ENCODE measurements around the gene KCNG2.

DNA sequence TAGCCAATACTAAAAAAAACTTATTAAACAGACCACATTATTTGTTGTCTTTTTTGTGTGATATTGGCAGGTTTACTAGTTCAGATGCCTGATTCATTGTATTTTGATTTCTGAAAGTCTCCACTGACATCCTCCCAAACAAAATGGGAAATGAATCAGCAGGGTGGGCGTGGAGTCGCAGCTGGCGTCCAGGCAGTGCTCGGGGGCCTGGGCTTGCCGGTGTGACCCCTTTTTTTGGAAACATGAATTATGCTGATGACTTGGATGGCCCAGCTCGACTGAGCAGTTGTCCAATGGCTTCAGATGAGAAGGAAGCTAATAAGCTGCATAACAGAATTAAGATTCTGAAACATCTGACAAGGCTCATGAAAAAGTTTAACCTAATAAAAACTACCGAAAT lies 1.7 kb upstream of the KCNG2 start:
- TF ChIP-seq, protein P1, sequence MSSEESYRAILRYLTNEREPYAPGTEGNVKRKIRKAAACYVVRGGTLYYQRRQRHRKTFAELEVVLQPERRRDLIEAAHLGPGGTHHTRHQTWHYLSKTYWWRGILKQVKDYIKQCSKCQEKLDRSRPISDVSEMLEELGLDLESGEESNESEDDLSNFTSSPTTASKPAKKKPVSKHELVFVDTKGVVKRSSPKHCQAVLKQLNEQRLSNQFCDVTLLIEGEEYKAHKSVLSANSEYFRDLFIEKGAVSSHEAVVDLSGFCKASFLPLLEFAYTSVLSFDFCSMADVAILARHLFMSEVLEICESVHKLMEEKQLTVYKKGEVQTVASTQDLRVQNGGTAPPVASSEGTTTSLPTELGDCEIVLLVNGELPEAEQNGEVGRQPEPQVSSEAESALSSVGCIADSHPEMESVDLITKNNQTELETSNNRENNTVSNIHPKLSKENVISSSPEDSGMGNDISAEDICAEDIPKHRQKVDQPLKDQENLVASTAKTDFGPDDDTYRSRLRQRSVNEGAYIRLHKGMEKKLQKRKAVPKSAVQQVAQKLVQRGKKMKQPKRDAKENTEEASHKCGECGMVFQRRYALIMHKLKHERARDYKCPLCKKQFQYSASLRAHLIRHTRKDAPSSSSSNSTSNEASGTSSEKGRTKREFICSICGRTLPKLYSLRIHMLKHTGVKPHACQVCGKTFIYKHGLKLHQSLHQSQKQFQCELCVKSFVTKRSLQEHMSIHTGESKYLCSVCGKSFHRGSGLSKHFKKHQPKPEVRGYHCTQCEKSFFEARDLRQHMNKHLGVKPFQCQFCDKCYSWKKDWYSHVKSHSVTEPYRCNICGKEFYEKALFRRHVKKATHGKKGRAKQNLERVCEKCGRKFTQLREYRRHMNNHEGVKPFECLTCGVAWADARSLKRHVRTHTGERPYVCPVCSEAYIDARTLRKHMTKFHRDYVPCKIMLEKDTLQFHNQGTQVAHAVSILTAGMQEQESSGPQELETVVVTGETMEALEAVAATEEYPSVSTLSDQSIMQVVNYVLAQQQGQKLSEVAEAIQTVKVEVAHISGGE (CRISPR knock-in tag; IDR thresholded peaks at IDR 0.05): no peak
- TF ChIP-seq, protein P2, sequence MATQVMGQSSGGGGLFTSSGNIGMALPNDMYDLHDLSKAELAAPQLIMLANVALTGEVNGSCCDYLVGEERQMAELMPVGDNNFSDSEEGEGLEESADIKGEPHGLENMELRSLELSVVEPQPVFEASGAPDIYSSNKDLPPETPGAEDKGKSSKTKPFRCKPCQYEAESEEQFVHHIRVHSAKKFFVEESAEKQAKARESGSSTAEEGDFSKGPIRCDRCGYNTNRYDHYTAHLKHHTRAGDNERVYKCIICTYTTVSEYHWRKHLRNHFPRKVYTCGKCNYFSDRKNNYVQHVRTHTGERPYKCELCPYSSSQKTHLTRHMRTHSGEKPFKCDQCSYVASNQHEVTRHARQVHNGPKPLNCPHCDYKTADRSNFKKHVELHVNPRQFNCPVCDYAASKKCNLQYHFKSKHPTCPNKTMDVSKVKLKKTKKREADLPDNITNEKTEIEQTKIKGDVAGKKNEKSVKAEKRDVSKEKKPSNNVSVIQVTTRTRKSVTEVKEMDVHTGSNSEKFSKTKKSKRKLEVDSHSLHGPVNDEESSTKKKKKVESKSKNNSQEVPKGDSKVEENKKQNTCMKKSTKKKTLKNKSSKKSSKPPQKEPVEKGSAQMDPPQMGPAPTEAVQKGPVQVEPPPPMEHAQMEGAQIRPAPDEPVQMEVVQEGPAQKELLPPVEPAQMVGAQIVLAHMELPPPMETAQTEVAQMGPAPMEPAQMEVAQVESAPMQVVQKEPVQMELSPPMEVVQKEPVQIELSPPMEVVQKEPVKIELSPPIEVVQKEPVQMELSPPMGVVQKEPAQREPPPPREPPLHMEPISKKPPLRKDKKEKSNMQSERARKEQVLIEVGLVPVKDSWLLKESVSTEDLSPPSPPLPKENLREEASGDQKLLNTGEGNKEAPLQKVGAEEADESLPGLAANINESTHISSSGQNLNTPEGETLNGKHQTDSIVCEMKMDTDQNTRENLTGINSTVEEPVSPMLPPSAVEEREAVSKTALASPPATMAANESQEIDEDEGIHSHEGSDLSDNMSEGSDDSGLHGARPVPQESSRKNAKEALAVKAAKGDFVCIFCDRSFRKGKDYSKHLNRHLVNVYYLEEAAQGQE (IDR thresholded peaks at IDR 0.05; ENCODE audit: low read depth, low read length): no peak
- TF ChIP-seq NFYB (IDR thresholded peaks at IDR 0.05; ENCODE audit: insufficient read depth, low read depth, low read length) (no peak), FOS (IDR thresholded peaks at IDR 0.05; ENCODE audit: borderline replicate concordance, extremely low read depth, insufficient read length) (no peak), CBFB (IDR thresholded peaks at IDR 0.05; ENCODE audit: low read depth) (no peak), POLR2AphosphoS5 (IDR thresholded peaks at IDR 0.05; ENCODE audit: low read length) (no peak), NFXL1 (IDR thresholded peaks at IDR 0.05; ENCODE audit: borderline replicate concordance) (no peak), RBBP5 (conservative IDR thresholded peaks at IDR 0.05) (no peak), EGR1 (IDR thresholded peaks at IDR 0.05; ENCODE audit: borderline replicate concordance in 1 of 2, low read depth in 2 of 2, low read length in 2 of 2) (no peak)

All from GM12878 (cell line).